NCI-H2081 treated with DMSO at 0.1 percent for 48 hours (cell line): Measurements from ENCODE around the gene SMIM27.
"Not testable (repeated sequence)": the region's sequence is repeated elsewhere in the genome, so short reads cannot be mapped to it uniquely, and the experiment has no call there.

Source experiments
- DNase-seq: peaks from one replicate; lab custom pipeline; 2025; lab: John Stamatoyannopoulos, UW

SMIM27 gene

GRCh38 chr9:32596936-32597335 is 44.8 kb downstream of the SMIM27 start:
- no peak for DNase-seq

GRCh38 chr9:32599021-32599420 is 46.9 kb downstream of the SMIM27 start:
- DNase-seq, result not testable (repeated sequence)
